CD4-positive, alpha-beta T cell treated with Interleukin-12 subunit alpha and Interleukin-12 subunit beta, for 1 hour (primary cell): ENCODE data around the gene SCAPER.

Source experiments
- DNase-seq: peaks from one replicate; pipeline ENCODE4 v3.0.0-alpha.2; 2020

The SCAPER gene

GRCh38 chr15:76347482-76348055 is 557.6 kb downstream of the SCAPER start:
- DNase-seq: no peak

GRCh38 chr15:76346669-76347481 is 558.3 kb downstream of the SCAPER start:
- no peak for DNase-seq

- DNase-seq: peak; percentile 5
These were observed 559.1 kb downstream of the SCAPER start for GRCh38 chr15:76345880-76346668.

- no peak for DNase-seq
These were observed 559.6 kb downstream of the SCAPER start for GRCh38 chr15:76345583-76345879.

- DNase-seq: no peak
These were observed 560.1 kb downstream of the SCAPER start for GRCh38 chr15:76344893-76345582.

GRCh38 chr15:76343313-76343996 is 561.7 kb downstream of the SCAPER start:
- peak; percentile 3 for DNase-seq

GRCh38 chr15:76342382-76343201 is 562.5 kb downstream of the SCAPER start:
- DNase-seq: peak; percentile 13

- no peak for DNase-seq
These were observed 563.1 kb downstream of the SCAPER start for GRCh38 chr15:76342058-76342381.

- DNase-seq: no peak
These were observed 563.6 kb downstream of the SCAPER start for GRCh38 chr15:76341366-76342057.

GRCh38 chr15:76340803-76341365 is 564.3 kb downstream of the SCAPER start:
- peak; percentile 54 for DNase-seq

GRCh38 chr15:76340198-76340802 is 564.8 kb downstream of the SCAPER start:
- DNase-seq: peak; percentile 22

GRCh38 chr15:76339305-76340197 is 565.6 kb downstream of the SCAPER start:
- peak; percentile 11 for DNase-seq

GRCh38 chr15:76338486-76339304 is 566.4 kb downstream of the SCAPER start:
- no peak for DNase-seq

- peak; percentile 19 for DNase-seq
These were observed 567.2 kb downstream of the SCAPER start for GRCh38 chr15:76337696-76338485.

GRCh38 chr15:76337059-76337695 is 568.0 kb downstream of the SCAPER start:
- peak; percentile 30 for DNase-seq

GRCh38 chr15:76336254-76337058 is 568.7 kb downstream of the SCAPER start, which contains the start of gene ISL2:
TSS of gene ISL2 (plus strand) at chr15:76336773. CDS start at chr15:76336884, 111 bp downstream.
- peak; percentile 71 for DNase-seq
